Measurements from ENCODE around the gene KCND2.

DNA sequence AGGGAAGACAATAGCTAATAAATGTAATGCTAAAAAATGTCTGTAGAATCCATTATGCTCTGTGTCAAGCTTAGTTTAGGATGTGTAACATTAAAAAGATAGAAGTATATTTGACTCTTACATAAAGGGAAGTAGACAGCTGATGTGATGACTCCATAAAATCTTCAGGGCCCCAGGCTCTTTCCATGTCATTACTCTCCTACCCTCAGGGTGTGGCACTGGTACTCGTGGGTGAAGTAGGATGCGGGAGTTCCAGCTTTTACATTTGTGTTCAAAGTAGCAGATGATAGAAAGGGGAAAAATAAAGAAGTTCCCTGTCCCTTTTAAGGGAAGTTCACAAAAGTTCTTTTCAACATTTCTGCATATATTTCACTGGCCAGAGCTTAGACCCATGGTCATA lies 427.8 kb downstream of the KCND2 start:
- TF ChIP-seq, protein P1, sequence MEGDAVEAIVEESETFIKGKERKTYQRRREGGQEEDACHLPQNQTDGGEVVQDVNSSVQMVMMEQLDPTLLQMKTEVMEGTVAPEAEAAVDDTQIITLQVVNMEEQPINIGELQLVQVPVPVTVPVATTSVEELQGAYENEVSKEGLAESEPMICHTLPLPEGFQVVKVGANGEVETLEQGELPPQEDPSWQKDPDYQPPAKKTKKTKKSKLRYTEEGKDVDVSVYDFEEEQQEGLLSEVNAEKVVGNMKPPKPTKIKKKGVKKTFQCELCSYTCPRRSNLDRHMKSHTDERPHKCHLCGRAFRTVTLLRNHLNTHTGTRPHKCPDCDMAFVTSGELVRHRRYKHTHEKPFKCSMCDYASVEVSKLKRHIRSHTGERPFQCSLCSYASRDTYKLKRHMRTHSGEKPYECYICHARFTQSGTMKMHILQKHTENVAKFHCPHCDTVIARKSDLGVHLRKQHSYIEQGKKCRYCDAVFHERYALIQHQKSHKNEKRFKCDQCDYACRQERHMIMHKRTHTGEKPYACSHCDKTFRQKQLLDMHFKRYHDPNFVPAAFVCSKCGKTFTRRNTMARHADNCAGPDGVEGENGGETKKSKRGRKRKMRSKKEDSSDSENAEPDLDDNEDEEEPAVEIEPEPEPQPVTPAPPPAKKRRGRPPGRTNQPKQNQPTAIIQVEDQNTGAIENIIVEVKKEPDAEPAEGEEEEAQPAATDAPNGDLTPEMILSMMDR (IDR thresholded peaks at IDR 0.05; ENCODE audit: low read depth, low read length), result no peak
- TF ChIP-seq POLR2A (IDR thresholded peaks at IDR 0.05; ENCODE audit: extremely low read depth, insufficient read length), result no peak

All from NB4 (cell line).